HG03571 (cell line): ENCODE measurements around the gene WDR59.

Source experiments
- ATAC-seq: cut with Tn5 transposase; IDR thresholded peaks from one replicate; pipeline ENCODE4 v1.9.1; 2021; ENCODE audit not compliant: unreplicated experiment

WDR59 gene

DNA sequence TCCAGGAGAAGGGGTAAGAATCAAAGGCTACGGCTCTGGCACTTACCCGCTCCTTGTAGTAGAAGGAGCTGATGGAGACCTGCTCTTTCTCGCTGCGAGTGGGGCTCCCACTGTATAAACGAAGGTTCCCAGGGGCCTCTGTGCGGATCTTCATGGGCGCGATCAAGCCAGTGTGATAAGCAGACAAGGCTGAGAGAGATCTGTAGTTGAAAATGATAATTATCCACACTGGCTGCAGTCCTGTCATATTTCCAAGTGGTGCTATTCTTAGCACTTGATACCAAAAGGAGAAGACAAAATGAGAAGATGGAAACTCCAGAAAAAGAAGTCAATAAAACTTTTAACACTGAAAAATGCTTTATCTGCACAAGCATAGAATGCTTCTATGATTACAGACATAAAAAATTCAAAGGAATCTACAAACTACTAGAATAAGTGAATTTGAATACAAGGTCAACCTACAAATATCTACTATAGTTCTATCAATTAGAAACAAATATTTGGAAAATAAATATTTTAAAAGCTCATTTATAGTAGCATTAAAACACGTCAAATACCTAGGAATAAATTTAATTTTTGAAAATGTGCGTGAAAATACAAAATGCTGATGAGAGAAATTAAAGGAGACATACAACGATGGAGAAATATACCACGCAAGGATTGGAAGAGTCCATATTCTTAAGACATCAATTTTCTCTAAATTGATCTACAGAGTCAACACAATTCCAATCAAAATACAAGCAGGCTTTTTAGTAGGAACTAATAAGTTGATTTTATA is 80.8 kb downstream of the WDR59 start:
- ATAC-seq: no peak

DNA sequence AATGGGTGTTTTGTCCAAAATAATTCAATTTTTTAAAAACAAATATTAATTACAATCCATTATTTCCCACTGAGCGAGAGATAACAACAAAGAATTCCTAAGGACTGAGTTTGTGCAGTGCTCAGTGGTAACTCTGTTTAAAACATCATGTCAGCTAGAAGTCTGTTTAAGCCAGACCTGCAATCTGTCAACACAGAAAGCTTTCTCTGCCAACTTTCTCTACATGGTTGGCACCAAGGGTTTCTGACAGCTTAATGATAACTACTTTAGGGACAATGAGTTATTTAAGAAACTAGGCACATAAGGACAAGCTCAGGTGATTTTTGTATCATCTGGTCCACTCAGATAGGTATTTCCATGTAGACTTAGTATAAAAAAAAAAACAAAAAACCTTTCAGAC is 81.8 kb downstream of the WDR59 start:
- no peak for ATAC-seq

DNA sequence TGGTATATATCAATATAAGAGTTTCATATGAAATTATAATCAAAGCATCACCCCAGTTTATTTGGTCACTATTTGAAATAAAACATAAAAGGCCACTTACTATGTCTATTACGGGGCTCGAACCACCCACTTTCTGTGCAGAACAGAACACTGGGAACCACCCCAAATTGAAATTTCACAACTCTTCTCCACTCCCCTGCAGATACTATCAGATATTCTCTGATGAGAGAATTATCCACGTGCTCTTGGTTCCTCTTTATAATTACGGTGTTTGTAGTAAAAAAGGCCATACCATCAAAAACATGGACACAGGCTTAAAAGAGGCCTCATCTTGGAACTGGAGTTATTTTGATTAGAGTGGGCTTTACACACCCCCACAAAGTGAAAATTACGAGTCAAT is 82.8 kb downstream of the WDR59 start:
- no peak for ATAC-seq

DNA sequence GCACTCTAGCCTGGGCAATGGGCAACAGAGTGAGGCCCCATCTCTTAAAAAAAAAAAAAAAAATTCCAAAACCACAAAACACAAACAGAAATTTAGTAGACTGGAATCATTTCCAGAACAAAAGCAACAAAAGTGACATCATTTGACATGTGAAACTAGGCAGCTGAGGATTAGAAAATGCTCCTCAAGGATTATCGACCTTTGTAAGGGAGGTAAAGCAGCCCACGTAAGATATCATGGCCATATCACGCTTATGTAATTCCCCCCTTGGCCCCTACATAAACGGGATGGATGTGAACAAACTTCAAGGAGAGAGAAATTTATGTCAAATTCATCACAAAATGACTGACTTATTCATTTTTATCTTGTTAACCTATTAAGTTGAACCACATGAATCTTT is 83.3 kb downstream of the WDR59 start:
- no peak for ATAC-seq

DNA sequence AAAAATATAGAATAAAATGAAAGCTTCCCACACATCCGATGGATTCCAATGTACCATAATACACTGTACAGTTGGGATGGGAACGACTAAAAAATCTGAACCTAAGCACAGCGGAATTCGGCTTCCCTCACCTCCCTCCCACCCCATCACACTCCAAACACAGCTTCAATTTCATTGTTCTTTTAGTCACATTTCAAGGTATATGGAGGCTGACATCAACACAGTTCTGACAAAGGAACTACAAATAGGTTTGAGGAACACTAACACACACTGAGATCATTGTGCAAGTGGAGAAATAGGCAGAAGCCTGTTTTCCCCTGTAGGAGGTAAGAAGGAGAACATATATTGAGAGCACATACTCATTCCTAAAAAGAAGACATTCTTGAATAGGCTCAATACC is 85.1 kb downstream of the WDR59 start:
- no peak for ATAC-seq

DNA sequence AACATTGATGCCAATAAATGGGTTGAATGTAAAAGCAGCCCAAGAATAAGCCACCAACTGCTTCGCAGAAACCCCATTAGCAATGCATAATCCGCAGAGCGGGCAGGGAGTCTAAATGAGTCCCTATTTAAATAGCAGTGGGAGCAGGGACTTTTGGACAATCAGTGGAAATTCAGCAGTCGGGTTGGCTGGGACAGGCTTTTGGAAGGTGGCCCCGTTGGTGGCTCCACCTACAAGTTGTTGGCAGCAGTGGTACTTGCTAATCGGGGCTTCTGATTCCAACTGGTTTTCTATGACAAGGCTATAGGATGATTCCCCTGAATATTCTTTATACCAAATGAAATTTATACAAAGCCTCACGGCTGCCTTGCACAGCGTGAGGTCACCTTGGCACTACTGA is 86.3 kb downstream of the WDR59 start:
- ATAC-seq: no peak

DNA sequence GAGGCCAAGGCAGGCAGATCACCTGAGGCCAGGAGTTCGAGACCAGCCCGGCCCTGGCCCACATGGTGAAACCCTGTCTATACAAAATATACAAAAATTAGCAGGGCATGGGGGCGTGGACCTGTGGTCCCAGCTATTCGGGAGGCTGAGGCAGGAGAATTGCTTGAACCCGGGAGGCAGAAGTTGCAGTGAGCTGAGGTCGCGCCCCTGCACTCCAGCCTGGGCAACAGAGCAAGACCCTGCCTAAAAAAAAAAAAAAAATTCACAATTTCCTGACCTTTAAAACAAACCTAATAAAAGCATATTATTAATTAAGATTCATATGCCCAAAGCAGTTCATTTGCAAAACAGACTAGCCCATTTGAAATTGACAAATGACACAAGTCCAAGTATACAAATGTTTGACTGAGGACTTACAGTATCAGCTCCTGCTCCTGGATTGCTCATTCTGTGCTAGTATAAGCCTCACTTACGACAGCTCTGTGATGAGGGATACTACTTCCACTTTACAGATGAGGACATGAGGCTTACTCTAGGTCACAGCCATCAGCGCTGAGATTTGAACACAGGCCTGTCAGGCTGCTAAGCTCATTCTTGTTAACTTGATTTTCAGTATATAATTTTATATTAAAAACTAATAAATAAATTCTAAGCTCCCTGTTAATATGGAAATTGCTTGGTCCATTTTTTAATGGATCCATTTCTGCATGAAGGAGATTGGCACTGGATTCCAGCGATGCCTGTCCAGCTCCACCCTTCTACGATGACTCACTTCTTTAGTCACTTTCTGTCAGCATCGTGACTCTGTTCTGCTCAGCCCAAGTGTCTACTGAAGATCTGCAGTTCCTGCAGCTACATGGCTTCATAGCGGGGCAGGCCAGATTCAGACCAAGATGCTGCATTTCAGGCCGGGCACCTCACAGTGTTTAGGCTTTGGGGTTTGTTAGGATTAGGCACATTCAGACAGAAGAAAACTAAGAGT is 88.2 kb downstream of the WDR59 start:
- no peak for ATAC-seq

DNA sequence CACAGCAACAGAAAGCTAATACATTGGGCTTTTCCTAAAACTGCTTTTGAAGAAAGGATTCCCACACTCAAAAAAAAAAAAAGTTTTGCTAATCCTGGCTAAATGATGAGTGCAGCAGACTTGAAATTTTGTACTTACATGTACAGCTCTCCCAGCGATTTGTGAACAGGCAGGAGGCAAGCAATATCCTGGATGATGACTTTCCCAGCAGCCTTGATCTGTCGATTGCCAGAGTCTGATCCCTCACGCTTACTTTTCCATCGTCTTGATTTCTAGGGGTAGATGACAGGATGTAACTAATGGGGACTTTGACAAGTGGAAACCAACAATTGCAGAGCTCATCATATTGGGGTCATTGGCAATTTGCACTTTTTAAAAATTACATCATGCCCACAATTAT is 91.4 kb downstream of the WDR59 start:
- ATAC-seq: no peak

DNA sequence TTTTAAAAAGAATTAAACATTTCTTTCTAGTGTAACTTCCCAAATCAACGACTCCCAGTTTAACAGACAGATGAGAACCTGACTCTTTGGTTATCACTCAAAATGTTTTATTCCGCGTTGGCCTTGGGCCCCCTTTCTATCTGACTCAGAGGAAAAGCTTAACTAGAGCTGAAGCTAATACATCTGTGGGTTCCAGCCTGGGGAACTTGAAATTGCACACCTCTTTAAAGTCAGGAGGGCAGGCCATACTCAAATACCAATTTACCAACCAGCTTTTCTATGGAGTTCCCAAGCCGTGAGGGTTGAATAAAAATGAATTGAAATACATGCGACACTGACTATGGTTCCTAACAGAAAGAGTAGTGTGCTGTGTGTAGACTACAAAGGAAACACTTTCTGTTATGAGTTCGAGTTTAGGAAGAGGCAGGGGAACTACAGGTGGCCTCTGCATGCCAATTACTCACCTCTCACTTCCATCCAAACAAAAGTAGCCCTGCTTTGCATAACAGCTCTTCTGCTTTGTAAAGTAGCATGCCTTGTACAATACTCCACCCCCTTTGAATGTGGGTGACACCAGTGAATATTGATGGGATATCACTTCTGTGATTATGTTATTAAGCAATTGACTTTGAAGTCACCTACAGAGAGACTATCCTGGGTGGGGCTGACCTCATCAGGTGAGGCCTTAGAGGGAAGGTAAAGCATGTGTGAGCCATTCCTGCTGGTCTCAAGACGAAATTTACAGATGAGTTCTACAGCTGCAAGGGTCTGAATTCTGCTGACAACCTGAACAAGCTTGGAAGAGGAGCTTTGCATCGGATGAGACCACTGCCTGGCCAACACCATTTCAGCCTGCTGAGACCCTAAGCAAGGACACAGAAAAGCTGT is 92.1 kb downstream of the WDR59 start:
- peak; percentile 86 for ATAC-seq

DNA sequence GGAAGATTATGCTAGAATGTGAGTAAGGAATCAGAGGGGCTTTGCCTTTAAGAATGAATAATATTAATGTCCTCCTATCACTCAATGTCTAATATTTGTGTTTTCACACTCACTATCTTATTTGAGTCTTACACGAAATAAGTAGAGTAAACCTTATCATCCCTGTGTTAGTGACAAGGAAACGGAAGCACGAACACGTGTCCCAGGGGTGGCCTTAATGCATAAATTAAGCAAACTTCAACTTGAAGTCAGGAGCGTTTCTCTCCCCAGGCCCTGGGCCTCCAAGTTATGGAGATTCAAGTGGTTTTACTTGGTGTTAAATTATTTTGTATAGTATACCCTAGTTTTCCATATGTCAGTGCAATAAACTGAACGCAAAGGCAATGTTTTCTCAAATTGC is 96.0 kb downstream of the WDR59 start:
- ATAC-seq: no peak

DNA sequence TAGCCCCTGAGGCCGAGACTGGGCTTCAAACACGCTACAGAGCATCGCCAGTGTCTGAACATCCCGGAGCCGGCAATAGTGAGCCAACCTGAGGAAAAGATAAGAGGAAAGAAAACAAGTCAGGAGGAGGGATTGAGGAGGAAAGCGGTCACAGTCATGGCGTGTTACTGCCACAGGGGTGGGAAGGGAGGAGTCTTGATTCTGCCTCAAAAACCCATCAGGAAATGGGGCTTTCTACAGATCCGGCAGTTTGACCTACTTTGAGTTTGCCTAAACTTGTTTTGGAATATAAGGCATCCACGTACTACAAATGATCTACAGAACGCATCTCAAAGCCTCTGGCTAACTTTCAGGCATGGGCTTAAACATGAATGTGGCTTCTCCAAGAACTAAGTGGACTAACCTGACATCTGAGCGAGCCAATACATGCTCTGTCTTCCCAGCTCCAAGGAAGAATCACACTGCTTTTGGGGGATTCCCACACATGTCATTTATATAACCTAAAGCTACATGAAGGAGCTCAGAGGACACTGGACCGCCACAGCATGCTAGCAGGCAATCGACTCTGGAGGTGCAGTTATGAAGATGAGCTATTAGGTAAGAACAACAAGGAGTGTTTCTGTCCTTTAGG is 96.6 kb downstream of the WDR59 start:
- ATAC-seq: no peak

DNA sequence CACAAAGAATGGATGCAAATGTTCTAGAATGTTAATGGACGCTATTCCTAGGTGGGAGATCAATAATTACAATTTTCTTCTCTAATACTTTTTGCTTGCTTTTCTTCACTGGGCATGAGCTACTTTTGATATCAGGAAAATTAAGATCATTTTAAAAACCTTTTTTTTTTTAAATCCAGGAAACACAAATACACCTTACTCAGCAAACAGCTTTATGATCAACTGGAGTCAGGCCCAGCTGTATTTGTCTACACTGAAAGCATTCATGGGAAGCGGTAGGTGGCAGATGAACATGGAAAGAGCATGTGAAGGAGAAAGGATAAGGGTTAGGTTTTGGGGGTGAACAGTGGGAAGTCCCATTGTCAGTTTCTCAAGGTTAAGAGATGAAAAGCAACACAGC is 97.8 kb downstream of the WDR59 start:
- ATAC-seq: no peak

DNA sequence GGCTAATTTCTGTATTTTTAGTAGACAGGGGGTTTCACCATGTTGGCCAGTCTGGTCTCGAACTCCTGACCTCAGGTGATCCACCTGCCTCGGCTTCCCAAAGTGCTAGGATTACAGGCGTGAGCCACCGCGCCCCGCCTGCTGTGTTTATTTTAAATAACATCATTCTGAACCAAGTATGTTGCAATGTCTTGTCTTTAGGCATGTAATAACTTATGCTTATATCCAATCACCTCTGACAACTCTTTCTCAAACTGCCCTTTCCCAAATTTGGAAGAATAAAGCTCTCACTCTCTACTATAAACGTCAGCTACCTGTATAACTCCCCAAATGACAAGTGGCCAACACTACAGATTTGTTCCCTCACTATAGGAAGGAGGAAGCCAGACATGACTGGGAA is 107.2 kb downstream of the WDR59 start:
- ATAC-seq: no peak

DNA sequence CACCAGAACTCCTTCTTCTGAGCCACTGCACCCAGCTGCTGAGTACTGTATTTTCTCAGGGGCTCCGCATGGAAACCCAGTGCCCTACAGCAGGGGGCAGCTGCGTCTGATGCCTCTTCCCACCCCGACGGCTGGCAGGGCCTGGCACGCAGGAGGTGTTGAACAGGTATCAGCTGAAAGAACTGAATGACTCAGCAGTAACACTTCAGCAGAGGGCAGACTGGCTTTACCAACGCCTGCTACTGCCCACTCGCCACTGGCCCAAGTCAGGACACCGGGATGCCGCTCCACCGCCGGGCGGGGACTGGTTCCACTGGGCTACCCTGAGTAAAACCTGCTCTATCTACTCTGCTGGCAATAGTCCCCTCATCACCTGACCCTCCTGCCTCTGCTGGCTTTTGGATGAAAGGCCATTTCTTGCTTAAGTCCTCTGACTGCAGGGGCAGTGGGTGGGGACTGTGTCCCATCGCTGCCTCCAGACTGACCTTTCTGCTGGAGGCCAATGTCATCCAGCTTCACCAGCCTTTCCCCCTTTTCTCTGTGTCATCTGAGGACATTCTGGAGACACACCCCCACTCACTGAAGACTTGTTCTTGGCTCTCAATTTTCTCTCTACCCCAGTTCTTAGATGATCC is 109.9 kb downstream of the WDR59 start:
- no peak for ATAC-seq

DNA sequence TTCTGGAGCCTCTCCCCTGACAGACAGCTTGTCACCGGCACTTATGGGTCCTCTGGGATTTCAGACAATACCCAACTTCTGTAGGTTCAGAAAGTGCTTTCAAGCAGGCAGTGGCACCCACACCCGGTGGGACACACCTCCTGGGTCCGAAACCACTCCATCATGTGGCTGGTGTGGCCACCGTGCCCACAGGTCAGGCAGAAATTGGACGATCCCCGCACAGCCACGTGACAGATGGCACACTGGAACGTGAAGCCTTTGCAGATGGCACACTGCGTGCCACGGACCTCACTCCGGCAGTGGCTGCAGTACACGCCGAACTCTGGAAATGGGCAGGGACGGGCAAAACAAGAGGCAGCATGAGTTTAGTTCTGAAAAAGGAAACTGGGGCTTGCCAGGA is 110.8 kb downstream of the WDR59 start:
- no peak for ATAC-seq

DNA sequence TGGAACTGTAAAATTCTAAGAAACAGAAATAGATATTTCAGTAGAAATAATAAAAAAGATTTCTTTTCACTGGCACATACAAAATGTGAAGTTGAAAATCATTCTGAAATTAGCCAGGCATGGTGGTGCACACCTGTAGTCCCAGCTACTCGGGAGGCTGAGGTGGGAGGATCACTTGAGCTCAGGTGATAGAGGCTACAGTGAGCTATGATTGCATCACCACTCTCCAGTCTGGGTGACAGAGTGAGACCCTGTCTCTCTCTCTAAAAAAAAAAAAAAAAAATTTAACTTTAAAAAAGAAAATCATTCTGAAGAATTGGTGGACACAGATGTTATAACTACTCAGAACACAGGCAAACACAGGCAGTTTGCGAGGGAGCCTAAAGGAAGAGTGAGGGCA is 112.6 kb downstream of the WDR59 start:
- no peak for ATAC-seq

DNA sequence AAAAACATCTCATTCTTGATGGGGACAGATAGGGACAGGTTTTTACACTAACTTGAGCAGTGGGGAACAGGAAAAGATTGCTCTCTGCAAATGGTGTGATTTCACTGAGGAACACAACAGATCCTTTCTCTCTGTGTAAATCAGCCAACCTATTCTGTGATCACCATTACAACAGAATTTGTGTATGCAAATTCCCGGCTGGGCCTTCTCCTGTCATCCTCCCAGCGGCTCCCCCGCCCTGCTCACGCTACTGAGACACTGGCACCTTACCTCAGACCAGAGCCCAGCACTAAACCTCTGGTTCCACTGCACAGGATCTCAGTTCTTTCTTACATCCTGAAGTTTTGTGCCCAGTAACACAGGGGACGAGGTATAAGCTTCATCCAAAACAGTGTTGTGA is 113.3 kb downstream of the WDR59 start:
- no peak for ATAC-seq

DNA sequence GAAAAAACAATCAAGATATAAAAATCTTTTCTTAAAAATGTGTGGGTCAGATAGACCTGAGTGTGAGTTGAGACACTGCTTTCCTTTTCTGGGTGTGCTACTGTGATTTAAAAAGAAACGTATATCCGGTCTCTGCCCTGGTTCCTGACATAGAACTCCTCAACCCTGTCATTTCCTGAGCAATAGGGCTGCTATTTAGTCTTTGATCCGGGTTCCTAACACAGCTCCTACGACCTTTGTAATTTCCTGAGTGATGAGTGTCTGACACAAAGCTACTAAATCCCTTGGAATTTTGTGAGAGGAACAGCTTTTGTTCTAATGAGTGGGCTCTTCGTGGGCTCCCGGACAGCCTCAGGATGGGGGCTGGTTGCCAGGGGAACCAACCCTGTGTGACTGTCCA is 116.4 kb downstream of the WDR59 start:
- no peak for ATAC-seq

DNA sequence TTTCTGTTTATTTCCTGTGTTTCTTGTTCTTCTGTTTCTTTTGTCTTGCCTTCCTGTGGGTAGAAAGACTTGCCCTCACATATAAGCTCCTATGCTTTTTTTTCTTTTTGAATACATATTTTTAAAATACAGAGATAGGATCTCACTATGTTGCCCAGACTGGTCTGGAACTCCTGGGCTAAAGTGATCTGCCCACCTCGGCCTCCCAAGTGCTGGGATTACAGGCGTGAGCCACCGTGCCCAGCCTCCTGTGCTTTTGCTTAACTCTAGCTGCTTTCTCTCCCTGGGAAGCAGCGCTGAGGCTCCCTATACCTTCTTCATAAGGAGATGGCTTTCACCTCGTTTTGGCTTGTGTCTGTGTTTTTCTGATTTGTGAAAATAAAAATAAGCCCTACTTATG is 116.9 kb downstream of the WDR59 start:
- no peak for ATAC-seq

DNA sequence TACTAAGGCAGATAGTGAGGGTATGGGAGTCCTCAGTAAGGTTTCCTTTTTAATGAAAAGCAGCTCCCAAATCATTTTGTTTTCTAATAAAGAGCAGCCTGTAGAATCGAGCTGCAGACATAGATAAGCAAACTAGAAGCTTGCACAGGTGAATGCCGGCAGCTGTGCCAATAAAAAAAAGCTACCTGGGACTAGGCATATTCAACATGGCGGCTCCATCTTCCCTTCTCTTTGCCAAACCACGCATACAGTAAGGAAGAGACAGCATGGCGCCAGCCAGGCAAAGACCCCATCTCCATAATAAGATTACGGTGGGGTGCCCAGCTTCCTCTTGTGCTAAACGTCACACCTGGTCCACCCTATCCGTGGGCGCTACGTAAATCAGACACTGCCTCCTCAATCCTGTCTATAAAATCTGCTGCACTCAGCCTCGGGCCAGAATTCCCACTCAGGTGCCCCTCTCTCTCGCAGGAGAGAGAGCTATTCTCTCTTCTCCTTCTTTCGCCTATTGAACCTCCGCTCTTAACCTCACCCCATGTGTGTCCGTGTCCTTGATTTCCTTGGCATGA is 117.6 kb downstream of the WDR59 start:
- ATAC-seq: no peak
